Medulla oblongata (tissue), 1 donor: ENCODE results near the gene DLG1.

Source experiments
- DNase-seq: peaks from one replicate; pipeline ENCODE4 v3.0.0-alpha.2; 2015; ENCODE audit errors: extremely low spot score

The DLG1 gene

GRCh38 chr3:197317250-197317963 is 19.0 kb upstream of the DLG1 start:
- DNase-seq = no peak

- no peak for DNase-seq
Measured at GRCh38 chr3:197312431-197312830, 14.0 kb upstream of the DLG1 start.

GRCh38 chr3:197311591-197311990 is 13.2 kb upstream of the DLG1 start:
- no peak for DNase-seq

GRCh38 chr3:197309528-197310361 is 11.3 kb upstream of the DLG1 start:
- DNase-seq = no peak

- no peak for DNase-seq
Measured at GRCh38 chr3:197308591-197308990, 10.2 kb upstream of the DLG1 start.

GRCh38 chr3:197306374-197307086 is 8.1 kb upstream of the DLG1 start:
- no peak for DNase-seq

- no peak for DNase-seq
Measured at GRCh38 chr3:197305854-197306253, 7.4 kb upstream of the DLG1 start.

GRCh38 chr3:197303452-197303851 is 5.0 kb upstream of the DLG1 start:
- peak; percentile 40 for DNase-seq

GRCh38 chr3:197302696-197303341 is 4.4 kb upstream of the DLG1 start:
- DNase-seq = no peak

- no peak for DNase-seq
Measured at GRCh38 chr3:197302033-197302432, 3.6 kb upstream of the DLG1 start.

GRCh38 chr3:197300361-197300760 is 1.9 kb upstream of the DLG1 start:
- DNase-seq = no peak

GRCh38 chr3:197298945-197299854 is 788 bp upstream of the DLG1 start:
- DNase-seq = peak; percentile 40

- DNase-seq = peak; percentile 88
Measured at GRCh38 chr3:197297476-197298340, 704 bp downstream of the DLG1 start.

- peak; percentile 45 for DNase-seq
Measured at GRCh38 chr3:197297002-197297401, 1.4 kb downstream of the DLG1 start.

- no peak for DNase-seq
Measured at GRCh38 chr3:197296545-197296944, 1.9 kb downstream of the DLG1 start.

- DNase-seq = peak; percentile 41
Measured at GRCh38 chr3:197295871-197296270, 2.5 kb downstream of the DLG1 start.

- DNase-seq = peak; percentile 17
Measured at GRCh38 chr3:197293605-197294237, 4.7 kb downstream of the DLG1 start.

GRCh38 chr3:197292648-197293047 is 5.8 kb downstream of the DLG1 start:
- DNase-seq = no peak

- DNase-seq = peak; percentile 18
Measured at GRCh38 chr3:197292083-197292646, 6.2 kb downstream of the DLG1 start.
